Esophagus muscularis mucosa (tissue), 3 donors: ENCODE measurements around the gene KCNMB1.

Source experiments
- CTCF ChIP-seq, 3 experiments: fragments of 200-600 bp in 2 of 3; fragments of 450-650 bp in 1 of 3; sonication (generic) in 2 of 3; IDR thresholded peaks; one replicate each; pipeline ENCODE4 v1.5.1; 2017 to 2019; ENCODE audit warnings: antibody characterized with exemption in 3 of 3, mild to moderate bottlenecking in 2 of 3, moderate library complexity in 1 of 3
- POLR2A ChIP-seq: fragments of 450-650 bp; IDR thresholded peaks from one replicate; pipeline ENCODE4 v1.6.1; 2017; ENCODE audit warnings: antibody characterized with exemption, moderate library complexity, mild to moderate bottlenecking, low read depth
- POLR2AphosphoS5 ChIP-seq, 2 donors: sonication (generic); formaldehyde crosslinking; IDR thresholded peaks; one replicate each; pipeline ENCODE4 v1.6.1; 2017; ENCODE audit warnings: antibody characterized with exemption in 2 of 2

DNA sequence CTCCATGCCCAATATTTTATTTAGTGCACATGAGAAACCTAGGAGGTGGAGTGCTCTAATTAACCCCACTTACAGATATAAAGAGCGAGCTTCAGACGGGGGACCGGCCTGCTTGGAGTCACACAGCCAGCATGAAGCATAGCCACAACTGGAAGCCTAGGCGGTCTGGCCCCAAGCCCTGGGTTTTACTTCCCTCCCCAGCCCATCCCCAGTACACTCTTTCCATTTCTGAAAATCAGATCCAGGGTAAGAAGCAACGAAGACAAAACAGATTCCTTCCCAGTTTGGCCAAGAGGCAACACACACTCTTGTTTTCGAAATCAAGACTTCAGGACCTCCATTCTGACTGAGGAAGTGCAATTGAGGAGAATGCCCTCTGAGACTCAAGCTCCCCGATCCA lies 27.1 kb downstream of the KCNMB1 start:
- TF ChIP-seq CTCF (IDR thresholded peaks at IDR 0.05): no peak
- TF ChIP-seq POLR2A: no peak
- no peak for TF ChIP-seq POLR2AphosphoS5 (IDR thresholded peaks at IDR 0.05)
